OCI-LY3 (cell line): Measurements from ENCODE around the gene CDH4.

Experiments used
- H2AFZ ChIP-seq: fragments of 200-600, 300-600 bp; shearing (Covaris generic); 2 replicates; pipeline ENCODE4 v1.6.0; 2014; ENCODE audit warnings: antibody characterized with exemption, low read depth, low read length
- H3K27ac ChIP-seq: fragments of 200-600, 300-600 bp; sonication (generic); 2 replicates; pipeline ENCODE4 v1.5.1; 2014; ENCODE audit warnings: mild to moderate bottlenecking, low read length, moderate library complexity, mixed read lengths
- H3K27me3 ChIP-seq: fragments of 200-600, 300-600 bp; sonication (generic); 2 replicates; pipeline ENCODE4 v1.6.1; 2014; ENCODE audit warnings: low read depth, low read length, mixed read lengths
- H3K36me3 ChIP-seq: fragments of 200-600, 300-600 bp; sonication (generic); replicated peaks from 2 replicates; pipeline ENCODE3; 2014; ENCODE audit warnings: low read depth, low read length, mixed read lengths
- H3K4me1 ChIP-seq: fragments of 300-600, 200-600 bp; sonication (generic); 2 replicates; pipeline ENCODE4 v1.6.1; 2014; ENCODE audit warnings: low read length, mixed read lengths
- H3K4me2 ChIP-seq: fragments of 200-600, 300-600 bp; sonication (generic); 2 replicates; pipeline ENCODE4 v1.6.1; 2014; ENCODE audit warnings: low read length, mixed read lengths
- H3K4me3 ChIP-seq: fragments of 300-600, 200-600 bp; sonication (generic); 2 replicates; pipeline ENCODE4 v1.5.1; 2014; ENCODE audit warnings: antibody characterized with exemption, mild to moderate bottlenecking, low read length, moderate library complexity
- H3K79me2 ChIP-seq: fragments of 300-600, 200-600 bp; shearing (Covaris generic); 2 replicates; pipeline ENCODE4 v1.6.1; 2014; ENCODE audit warnings: mild to moderate bottlenecking, low read length, mixed read lengths
- H3K9ac ChIP-seq: fragments of 300-600, 200-600 bp; shearing (Covaris generic); 2 replicates; pipeline ENCODE4 v1.6.0; 2014; ENCODE audit warnings: mild to moderate bottlenecking, low read length, moderate library complexity
- H3K9me3 ChIP-seq: fragments of 200-600, 300-600 bp; shearing (Covaris generic); 2 replicates; pipeline ENCODE4 v1.6.1; 2014; ENCODE audit warnings: low read length, mixed read lengths; ENCODE audit not compliant: insufficient read depth
- H4K20me1 ChIP-seq: fragments of 200-600, 300-600 bp; sonication (generic); 2 replicates; pipeline ENCODE4 v1.6.1; 2016; ENCODE audit warnings: low read length, mixed read lengths; ENCODE audit not compliant: insufficient read depth
- EZH2phosphoT487 ChIP-seq: fragments of 200-600 bp; shearing (Covaris generic); IDR thresholded peaks from 2 replicates; pipeline ENCODE4 v1.6.1; 2018; ENCODE audit warnings: antibody characterized with exemption, mixed run types, low read depth
- TF ChIP-seq, protein P1 (sequence below): fragments of 200-600, 300-600 bp; sonication (generic); IDR thresholded peaks from 2 replicates; pipeline ENCODE4 v1.5.1; 2014; ENCODE audit warnings: antibody characterized with exemption, low read length, low read depth

Gene CDH4

GRCh38 chr20:61719691-61720347 lies 467.8 kb downstream of the CDH4 start:
- Histone ChIP-seq H3K4me1 (no peaks in the 10 kb centered on the region), H3K79me2 (no peaks in the 10 kb centered on the region), H3K4me3 (no peak overlapping the region), H3K9me3 (no peaks in the 10 kb centered on the region), H3K9ac (no peak overlapping the region), H3K27me3 (no peaks in the 10 kb centered on the region), H3K4me2 (no peak overlapping the region), H2AFZ (no peak overlapping the region), H4K20me1 (no peaks in the 10 kb centered on the region), H3K27ac (no peak overlapping the region), H3K36me3 (no peaks in the 10 kb centered on the region)
- TF ChIP-seq, protein P1, sequence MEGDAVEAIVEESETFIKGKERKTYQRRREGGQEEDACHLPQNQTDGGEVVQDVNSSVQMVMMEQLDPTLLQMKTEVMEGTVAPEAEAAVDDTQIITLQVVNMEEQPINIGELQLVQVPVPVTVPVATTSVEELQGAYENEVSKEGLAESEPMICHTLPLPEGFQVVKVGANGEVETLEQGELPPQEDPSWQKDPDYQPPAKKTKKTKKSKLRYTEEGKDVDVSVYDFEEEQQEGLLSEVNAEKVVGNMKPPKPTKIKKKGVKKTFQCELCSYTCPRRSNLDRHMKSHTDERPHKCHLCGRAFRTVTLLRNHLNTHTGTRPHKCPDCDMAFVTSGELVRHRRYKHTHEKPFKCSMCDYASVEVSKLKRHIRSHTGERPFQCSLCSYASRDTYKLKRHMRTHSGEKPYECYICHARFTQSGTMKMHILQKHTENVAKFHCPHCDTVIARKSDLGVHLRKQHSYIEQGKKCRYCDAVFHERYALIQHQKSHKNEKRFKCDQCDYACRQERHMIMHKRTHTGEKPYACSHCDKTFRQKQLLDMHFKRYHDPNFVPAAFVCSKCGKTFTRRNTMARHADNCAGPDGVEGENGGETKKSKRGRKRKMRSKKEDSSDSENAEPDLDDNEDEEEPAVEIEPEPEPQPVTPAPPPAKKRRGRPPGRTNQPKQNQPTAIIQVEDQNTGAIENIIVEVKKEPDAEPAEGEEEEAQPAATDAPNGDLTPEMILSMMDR = no peak
- TF ChIP-seq EZH2phosphoT487 = no peak

DNA sequence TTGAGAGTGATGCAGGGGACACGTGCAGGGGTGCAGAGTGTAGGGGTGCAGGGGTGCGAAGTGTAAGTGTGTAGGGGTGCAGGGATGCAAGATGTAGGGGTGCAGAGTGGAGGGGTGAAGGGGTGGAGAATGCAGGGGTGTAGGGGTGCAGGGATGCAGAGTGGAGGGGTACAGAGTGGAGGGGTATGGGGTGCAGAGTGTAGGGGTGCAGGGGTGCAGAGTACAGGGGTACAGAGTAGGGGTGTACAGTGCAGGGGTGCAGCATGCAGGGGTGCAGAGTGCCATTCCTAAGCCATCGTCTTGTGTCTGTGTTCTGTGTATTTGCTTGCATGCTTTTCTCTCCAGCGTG lies 468.3 kb downstream of the CDH4 start:
- Histone ChIP-seq H2AFZ (no peak overlapping the region), H3K27ac (no peak overlapping the region), H4K20me1 (no peaks in the 10 kb centered on the region), H3K9me3 (no peaks in the 10 kb centered on the region), H3K9ac (no peak overlapping the region), H3K36me3 (no peaks in the 10 kb centered on the region), H3K27me3 (no peaks in the 10 kb centered on the region), H3K4me2 (no peak overlapping the region), H3K4me1 (no peaks in the 10 kb centered on the region), H3K4me3 (no peak overlapping the region), H3K79me2 (no peaks in the 10 kb centered on the region)
- TF ChIP-seq EZH2phosphoT487 = no peak
- TF ChIP-seq, protein P1 = no peak

DNA sequence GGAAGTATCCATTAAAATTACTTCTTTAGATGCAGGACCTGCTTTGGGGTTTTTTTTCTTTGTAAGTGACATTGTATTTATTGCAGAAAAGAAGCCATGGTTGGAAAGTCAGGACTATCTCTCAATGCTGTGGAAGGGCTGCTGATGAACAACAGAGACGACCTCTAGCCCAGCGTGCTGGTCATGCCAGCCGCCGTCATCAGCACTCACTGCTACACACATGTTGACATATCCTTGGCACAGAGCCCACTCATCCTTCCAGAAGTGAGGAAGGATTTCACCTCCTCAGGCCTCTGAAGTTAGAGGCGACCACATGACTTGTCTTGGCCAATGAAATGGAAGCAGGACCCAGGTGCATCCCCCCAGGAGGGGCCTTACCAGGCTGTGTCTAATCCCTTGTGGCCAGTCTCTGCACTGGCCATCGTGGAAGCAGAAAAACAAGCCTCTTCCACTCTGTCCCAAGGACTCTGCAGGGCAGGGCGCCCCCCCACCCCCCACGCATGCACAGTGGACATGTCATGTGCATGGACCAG lies 470.2 kb downstream of the CDH4 start:
- Histone ChIP-seq H3K4me1 (no peaks in the 10 kb centered on the region), H3K79me2 (no peaks in the 10 kb centered on the region)
- TF ChIP-seq, protein P1 = no peak
- no peak for TF ChIP-seq EZH2phosphoT487

GRCh38 chr20:61723529-61724257 lies 471.6 kb downstream of the CDH4 start:
- no peaks in the 10 kb centered on the region for H3K27me3 ChIP-seq

More for the DNA sequence above, 470.2 kb downstream of the CDH4 start:
- Histone ChIP-seq H3K27me3 (no peaks in the 10 kb centered on the region), H3K27ac (no peak overlapping the region), H3K36me3 (no peaks in the 10 kb centered on the region), H4K20me1 (no peaks in the 10 kb centered on the region), H3K4me3 (no peak overlapping the region), H3K9ac (no peak overlapping the region), H3K9me3 (no peaks in the 10 kb centered on the region), H3K4me2 (no peak overlapping the region), H2AFZ (no peak overlapping the region)

More at GRCh38 chr20:61723529-61724257, 471.6 kb downstream of the CDH4 start:
- no peak overlapping the region for H3K4me3 ChIP-seq
- H3K9ac ChIP-seq = no peak overlapping the region
- no peaks in the 10 kb centered on the region for H3K36me3 ChIP-seq
- H3K79me2 ChIP-seq = no peaks in the 10 kb centered on the region
- no peaks in the 10 kb centered on the region for H4K20me1 ChIP-seq
- H3K4me2 ChIP-seq = no peak overlapping the region
- no peaks in the 10 kb centered on the region for H3K4me1 ChIP-seq
- no peaks in the 10 kb centered on the region for H3K9me3 ChIP-seq
- TF ChIP-seq, protein P1 = no peak
- TF ChIP-seq EZH2phosphoT487 = no peak
- H2AFZ ChIP-seq = no peak overlapping the region
- no peak overlapping the region for H3K27ac ChIP-seq
